ENCODE data around the gene TEAD4.

DNA sequence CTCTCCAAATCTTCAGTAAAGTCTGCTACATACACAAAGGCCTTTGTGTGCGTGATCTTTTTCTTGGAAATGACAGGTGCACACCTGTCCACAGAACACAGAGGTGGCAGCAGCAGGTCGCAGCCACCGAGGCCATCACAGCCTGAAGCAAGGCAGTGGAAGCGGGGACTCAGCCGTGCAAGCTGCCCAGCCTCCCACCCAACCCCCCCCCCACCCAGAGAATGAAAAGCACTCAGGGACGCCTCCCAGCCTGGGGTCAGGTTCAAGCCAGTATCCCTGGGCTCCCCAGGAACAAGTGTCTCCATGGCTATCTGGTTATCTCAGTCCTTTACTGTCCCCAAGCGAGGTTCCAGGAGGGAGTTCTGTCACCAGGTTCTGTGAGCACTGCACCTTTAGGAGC lies 86.8 kb downstream of the TEAD4 start:
- TF ChIP-seq, protein P1, sequence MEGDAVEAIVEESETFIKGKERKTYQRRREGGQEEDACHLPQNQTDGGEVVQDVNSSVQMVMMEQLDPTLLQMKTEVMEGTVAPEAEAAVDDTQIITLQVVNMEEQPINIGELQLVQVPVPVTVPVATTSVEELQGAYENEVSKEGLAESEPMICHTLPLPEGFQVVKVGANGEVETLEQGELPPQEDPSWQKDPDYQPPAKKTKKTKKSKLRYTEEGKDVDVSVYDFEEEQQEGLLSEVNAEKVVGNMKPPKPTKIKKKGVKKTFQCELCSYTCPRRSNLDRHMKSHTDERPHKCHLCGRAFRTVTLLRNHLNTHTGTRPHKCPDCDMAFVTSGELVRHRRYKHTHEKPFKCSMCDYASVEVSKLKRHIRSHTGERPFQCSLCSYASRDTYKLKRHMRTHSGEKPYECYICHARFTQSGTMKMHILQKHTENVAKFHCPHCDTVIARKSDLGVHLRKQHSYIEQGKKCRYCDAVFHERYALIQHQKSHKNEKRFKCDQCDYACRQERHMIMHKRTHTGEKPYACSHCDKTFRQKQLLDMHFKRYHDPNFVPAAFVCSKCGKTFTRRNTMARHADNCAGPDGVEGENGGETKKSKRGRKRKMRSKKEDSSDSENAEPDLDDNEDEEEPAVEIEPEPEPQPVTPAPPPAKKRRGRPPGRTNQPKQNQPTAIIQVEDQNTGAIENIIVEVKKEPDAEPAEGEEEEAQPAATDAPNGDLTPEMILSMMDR (IDR thresholded peaks at IDR 0.05) = no peak
- TF ChIP-seq POLR2AphosphoS5 (IDR thresholded peaks at IDR 0.05) = no peak
